ENCODE measurements around the gene RAP1GAP2.

The RAP1GAP2 gene

DNA sequence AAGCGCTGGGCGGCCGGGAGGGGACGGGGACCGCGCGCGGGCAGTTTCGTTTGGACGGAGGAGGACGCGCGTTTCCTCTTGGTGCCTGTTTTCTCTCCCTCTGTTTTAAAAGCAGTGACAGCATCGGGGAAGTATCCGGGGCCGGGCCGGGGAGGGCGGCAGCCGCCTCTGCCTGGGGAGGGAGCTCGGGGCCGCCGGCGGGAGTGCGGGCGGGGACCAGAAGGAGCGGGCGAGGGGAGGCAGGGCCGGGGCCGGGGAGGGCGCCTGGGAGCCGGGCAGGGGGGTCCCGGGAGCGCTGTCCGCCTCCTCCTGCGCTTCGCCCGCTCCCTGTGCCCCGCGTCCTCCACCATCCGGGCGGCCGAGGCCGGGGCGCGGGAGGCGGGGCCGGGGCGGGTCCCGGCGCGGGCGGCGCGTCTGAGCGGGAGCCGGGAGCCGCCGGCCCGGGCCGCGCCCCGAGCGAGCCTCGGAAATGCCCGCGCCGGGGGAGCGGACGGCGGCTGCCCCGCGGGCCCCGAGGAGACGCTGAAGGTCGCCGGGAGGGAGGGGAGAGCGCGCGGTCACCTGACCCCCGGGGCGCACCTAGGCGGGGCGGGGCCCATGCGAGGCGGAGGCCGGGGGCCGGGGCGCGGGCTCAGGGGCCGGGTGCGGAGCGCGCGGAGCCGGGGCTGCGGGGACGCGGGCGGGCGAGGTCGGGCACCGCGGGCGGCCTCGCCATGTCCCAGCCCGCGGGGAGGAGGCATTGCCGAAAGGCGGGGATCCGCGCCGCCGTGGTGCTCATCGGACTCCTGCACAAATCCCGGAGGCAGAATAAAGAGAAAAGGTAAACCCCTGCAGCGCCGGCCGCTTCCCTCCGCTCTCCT, 57.3 kb downstream of the RAP1GAP2 start:
- DNase-seq (ENCODE audit: low read depth) = no peak

DNA sequence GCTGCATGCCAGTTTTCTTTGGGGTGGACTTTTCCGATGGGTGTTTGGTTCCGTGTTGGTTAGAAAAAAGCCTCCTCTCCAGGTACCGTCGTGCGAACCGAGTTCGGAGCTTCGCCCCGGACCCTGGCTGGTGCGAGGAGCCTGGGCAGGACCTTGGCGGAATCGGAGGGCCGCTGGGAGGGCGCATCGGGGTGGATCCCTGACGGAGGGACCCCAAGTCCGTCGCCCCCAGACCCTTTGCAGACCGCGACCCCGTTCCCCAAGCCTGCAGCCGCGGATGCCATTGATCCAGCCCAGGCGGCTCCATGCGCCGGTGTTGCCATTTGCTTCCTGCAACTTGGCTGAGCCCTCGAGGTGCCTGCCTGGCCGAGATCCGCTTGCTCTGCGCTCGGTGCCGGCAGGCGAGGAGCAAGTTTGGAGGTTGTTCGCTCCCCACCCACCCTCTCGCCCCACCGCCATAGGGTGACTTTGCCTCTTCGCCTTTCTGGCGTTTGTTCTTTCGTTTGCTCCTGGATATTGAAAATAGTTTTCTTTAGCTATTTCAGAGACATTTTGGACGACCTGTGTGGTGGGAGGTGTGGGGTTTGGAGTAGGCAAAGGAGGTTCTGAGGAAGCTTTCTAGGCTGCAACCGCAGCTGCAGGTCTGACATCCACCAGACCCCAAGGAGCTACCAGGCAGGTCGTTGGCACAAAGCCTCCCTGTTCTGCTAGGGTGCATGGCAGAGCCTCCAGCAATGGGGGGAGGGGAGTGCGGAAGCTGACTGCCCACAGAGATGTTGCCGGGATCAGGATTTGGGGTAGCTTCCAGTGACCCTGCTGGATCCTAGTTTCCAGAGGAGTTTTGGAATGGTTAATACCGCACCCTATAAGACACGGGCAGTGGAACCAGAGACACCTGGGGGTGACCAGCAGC, 58.2 kb downstream of the RAP1GAP2 start:
- DNase-seq (ENCODE audit: low read depth) = no peak

DNA sequence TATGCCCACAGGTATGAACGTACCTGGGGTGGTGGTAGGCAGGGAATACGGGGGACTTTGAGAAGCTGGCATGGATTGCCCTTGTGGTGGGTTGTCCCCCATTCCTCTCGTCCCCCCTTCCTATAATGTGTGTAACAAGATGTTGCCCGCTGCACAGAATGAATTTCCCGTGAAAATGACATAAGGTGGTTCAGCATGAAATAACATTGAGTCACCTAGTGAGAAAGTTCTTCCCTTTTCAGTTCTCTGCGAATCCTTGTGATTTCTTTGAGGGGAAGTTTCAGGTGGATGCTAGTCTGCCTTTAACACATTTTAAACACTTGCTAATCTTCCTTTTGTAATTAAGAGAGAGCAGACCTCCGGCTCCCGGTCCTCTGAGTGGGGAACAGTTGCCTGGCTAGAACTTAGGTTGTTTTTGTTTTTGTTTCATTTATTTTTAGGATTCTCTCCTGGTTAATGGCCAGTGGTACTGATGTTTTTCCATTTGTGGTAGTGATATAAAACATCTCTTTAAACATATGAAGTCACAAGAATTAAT, 58.9 kb downstream of the RAP1GAP2 start:
- DNase-seq (ENCODE audit: low read depth) = no peak

DNA sequence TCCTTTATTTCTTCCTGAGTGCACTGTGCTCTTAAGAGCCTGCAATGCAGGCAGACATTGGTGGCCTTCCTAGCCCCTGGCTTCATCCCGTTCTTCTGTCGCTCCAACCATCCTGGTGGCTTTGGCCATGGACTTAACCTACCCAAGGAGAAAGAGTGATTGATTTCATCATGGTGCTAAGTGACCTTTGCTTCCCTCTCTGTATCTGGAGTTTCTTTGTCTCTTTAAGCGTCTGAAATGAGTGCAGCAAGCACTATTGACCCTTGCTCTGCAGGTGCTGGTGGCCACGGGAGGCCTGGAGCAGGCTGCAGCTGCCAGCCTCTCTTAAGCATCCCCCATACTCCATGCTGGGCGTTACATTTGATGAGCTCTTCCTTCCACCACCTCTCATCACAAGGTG, 60.5 kb downstream of the RAP1GAP2 start:
- DNase-seq (ENCODE audit: low read depth) = no peak

DNA sequence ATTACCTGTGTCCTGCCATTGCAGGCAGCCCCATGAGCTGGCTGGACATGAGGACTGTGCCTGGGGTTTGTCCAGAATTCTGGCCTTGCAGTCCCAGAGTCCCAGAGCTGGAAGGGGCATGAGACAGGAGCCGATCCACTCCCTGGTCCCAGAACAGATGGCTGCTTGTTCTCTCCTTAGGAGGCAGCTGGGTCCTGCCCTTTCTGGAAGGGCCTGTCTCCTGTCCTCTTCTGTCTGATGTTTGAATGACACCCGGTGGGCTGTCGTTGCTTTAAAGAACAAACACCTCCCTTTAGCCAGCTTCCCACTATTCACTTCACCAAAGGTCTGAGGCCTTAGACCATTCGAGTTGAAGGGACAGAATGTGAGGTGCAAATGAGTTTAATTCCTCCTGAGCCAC, 63.8 kb downstream of the RAP1GAP2 start:
- no peak for DNase-seq (ENCODE audit: low read depth)

DNA sequence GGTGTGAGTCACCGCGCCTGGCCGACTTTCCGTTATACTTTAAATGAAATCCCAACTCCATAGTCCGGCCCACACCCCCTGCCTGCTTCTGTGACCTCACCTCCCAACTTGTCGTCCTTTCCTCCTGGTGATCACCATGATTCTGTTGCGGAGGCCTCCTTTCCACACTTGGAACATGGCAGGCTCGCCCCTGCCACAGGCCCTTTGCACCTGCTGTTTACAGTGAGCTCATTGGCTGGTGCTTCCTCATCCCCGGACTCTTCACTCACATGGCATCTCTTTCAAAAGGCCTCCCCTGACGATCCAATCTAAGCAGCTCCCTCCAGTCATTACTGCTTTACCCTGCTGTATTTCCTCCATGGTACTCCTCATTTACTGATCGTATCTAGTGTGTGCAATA, 64.6 kb downstream of the RAP1GAP2 start:
- no peak for DNase-seq (ENCODE audit: low read depth)

DNA sequence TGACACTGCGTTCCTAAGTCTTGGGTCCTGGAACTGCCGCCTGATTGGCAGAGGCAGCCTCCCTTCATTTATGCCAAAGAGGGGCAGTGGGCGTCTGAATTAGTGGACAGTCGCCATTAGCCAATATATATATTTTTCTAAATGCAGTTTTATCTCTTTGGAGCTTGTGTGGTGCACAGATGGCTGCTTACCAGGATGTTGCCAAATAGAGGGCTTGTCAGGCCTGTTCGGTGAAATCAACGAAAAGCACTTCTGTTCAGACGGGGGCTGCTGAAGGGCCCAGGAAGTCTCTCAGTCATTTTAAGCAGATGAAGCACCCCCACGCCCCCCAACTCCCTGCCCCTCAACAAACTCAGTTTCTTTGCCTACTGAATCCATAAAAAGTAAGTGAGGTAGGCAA, 66.0 kb downstream of the RAP1GAP2 start:
- DNase-seq (ENCODE audit: low read depth) = no peak

DNA sequence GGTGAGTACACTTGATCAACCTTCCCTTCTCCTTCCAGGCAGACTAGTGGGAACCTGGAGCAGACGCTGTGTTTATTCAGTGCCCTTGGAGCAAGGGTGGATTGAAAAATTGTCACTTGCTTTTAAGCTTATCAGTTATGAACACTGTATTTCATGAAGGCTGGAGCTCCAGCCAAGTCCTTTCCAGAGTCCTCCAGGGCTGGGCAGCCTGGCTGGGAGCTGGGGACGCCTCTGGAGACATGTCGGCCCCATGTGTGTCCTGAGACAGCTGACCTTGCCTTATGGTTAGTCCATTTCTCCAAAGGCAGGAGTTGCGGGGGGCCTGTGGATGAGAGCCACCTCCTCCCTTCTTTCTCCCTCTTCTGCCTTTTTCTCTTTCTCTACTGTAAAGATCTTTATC, 67.0 kb downstream of the RAP1GAP2 start:
- DNase-seq (ENCODE audit: low read depth) = no peak

DNA sequence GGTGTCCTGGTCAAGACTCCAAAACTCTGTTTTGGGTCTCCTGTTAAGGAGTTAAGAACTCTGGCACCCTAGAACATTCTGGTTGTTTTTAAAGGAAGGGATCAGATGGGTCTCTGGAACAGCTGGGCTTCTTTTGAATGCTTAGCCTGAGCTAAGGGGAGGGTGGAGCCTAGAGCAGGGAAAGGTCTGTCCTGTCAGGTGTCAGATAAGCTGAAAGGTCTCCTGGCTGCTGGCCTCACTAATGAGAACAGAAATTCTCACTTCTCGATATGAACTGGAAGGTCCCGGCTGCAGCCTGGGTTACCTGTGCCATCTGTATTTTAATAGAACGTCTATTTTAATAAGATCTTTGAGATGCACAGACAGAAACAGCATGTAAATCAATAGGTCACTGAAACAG, 69.0 kb downstream of the RAP1GAP2 start:
- DNase-seq (ENCODE audit: low read depth) = no peak

DNA sequence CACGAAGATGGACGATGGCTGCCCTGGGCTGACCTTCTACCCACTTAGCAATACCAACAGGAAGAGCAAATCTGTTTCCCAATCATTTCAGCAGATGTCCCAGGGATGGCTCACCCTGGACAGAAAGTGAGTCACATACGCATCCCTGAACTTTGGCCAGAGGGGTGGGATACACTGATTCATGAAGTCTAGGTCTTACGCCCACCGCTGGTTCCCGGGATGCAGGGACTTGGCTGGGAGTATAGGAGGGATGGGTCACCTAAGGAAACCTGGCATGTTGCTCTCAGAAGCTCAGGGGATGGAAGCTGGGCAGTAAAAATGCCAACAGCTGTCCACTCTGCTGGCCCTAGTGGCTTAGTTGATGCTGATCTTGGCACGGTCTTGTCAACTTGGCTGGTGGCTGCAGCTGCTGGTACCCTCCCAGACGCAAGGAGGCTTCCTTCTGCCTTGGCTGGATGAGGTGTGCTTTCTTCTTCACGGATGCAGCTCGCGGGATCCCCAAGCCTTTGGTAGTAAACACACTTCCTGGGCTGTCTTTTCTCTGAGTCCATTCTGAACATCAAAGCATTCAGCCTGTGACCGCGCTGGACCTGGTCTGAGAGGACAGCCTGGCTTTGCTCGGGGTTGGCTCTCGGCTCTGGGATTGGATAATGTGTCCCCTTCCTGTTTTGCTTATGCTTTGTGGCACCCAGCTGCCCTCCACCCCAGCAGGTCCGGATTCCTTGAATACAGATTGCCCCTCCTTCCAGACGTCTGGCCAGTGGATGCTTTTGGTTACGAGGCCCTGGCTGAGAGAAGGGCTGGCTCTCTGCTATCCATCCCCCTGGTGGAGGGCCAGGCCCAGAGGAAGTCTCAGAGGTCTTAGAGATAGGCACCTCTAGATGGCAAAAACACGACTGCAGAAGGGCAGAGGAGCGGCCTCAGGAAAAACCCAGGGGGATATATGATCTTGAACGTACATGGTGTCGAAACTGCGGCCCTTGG, 71.5 kb downstream of the RAP1GAP2 start:
- DNase-seq (ENCODE audit: low read depth) = no peak

DNA sequence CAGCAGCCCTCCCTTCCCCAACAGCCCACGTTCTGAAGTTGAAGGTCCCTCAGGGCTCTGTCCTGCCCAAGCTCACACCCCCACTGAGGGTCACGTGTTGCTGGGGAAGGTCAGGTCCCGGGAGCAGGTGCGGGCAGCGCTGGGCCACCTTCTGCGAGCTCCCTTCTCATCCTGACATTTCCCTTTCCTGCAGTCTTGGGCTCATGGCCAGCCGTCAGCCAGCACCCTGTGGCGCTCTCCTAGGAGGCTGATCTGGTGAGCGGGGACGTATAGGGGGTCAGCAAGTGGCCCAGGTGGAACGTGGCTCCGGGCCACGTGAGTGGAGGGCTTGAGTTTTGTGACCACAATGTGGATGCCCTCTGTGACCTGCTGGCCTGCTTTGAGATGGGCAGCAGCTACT, 73.4 kb downstream of the RAP1GAP2 start:
- DNase-seq (ENCODE audit: low read depth) = no peak

DNA sequence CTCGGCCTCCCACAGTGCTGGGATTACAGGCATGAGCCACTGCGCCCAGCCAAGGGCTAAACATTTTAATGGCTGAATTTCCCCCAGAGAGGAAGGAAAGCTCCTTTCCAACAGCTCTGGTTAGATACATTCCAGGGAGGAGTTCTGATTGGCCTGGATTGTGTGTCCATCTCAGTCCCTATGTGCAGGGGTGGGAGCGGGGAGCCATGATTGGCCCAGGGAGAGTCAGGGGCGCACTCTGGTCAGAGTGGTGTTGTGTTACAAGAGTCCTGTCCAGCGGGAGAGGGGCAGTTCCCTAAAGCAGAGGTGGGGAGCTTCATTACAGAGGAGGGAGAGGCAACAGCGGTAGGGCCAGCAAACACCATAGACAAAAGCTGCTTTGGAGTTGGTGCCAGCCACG, 75.0 kb downstream of the RAP1GAP2 start:
- DNase-seq (ENCODE audit: low read depth) = no peak

DNA sequence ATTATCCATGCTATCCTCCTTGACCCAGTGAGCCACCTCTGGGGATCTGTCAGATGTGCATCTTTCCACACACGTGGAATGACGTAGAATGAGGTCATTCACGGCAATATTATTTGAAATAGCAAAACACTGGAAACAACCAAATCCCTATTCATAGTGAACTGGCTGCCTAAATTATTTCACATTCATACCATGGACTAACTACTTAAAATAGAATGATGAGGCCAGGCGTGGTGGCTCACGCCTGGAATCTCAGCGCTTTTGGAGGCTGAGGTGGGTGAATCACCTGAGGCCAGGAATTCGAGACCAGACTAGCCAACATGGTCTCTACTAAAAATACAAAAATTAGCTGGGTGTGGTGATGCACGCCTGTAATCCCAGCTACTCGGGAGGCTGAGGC, 75.5 kb downstream of the RAP1GAP2 start:
- no peak for DNase-seq (ENCODE audit: low read depth)

DNA sequence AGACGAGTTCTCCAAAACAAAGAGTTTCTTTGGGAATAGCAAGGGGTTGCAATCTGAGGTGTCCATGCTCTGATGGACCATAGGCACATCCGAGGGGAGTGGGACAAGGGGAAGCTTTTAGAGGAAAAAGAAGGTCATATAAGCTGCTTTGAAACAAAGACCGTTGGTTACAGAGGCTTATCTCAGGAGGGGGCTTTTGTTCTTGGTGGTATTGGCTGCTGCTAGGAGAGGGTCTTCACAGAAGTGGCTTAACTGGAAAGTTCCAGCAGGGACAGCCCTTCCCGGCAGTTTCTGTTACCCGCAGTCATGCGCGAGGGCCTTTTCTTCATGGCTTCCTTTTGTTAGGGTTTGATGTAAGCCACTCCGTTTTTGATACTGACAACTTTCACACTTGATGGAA, 76.0 kb downstream of the RAP1GAP2 start:
- no peak for DNase-seq (ENCODE audit: low read depth)

DNA sequence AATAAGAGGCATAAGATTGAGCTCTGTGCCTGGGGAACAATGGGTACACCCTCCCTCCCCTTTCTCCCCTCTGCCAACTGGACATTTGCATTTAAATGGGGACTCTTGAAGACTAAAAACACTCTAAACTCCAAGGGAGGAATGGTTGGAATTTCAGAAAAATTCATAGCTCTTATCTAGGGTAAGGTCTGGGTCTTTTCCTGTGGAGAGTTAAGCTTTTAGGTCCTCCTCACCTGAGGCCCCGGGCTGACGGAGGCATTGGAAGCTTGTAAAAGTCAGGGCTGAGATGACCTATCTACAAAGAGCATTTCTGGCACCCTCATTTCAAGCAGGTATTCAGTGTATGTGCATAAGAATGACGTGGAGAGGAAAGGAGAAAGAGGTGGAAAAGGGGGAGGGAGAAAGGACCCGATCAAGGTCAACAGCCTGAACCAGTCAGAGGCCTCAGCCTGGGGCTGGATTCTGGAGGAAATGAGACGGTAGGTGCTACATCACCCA, 78.0 kb downstream of the RAP1GAP2 start:
- DNase-seq (ENCODE audit: low read depth) = no peak

DNA sequence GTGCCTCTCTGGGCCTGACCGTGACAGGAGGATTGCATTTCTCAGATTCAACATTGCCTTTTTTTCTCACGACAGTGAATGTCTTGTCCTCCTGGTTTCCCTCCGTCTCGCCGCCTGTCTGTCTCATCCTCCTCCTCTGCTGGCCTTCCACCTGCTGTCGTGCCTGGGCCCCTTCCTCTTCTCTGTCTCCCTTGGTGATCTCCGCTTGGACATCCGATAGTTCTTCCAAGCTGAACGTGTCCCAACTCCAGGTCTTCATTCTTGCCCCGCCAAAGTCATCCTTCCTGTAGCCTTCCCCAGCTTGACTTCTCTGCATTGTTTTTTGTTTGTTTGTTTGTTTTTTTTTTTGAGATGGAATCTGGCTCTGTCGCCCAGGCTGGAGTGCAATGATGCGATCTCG, 79.4 kb downstream of the RAP1GAP2 start:
- DNase-seq (ENCODE audit: low read depth) = no peak

DNA sequence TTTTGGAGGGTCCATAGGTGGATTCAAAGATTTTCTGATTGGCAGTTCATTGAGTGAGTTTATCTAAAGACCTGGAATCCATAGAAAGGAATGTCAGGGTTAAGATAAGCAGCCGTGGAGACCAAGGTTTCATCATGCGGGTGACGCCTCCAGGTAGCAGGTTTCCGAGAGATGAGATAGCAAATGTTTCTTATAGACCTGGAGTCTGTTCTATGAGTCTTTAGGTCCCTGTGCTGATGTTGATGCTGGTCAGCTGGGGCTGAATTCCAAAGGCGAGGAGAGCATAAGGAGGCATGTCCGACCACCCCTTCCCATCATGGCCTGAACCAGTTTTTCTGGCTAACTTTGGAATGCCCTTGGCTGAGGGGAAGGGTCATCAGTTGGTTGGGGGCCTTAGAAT, 80.2 kb downstream of the RAP1GAP2 start:
- no peak for DNase-seq (ENCODE audit: low read depth)

DNA sequence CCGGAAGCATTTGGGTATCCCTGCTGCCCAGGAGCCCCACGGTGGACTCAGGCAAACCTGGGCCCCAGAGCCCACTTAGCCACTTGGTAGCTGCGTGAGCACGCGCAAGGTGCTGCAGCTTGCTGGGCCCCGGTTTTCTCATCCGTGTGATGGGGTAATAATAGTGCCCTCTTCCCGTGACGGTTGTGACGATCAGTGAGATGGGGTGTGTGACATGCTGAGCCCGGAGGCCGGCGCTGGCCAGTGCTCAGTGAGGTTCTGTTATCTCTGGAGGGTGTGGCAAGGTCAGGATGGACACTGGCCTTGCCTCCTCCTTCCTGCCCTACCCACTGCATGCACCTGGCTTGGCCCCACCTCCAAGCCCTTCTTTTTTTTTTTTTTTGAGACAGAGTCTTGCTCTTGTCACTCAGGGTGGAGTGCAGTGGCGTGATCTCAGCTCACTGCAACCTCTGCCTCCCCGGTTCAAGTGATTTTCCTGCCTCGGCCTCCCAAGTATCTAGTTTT, 82.6 kb downstream of the RAP1GAP2 start:
- no peak for DNase-seq (ENCODE audit: low read depth)

DNA sequence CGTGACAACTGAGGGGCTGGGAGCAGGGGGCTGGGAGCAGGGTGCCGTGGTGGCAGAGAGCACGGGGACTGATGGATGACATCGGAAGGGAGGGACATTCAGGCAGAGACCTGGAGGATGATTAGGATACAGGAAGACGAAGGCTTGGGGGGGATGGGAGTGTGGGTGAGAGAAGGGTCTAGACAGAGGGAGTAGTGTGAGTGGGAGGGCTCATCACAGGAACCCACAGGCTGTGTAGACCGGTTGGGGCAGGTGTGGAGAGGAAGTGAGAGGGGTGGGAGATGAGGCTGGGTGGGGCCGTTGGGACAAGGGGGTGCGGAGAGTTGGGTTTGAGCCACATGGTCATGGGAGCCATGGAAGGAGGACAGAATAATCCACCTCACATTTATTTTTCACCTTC, 83.8 kb downstream of the RAP1GAP2 start:
- DNase-seq (ENCODE audit: low read depth) = no peak

DNA sequence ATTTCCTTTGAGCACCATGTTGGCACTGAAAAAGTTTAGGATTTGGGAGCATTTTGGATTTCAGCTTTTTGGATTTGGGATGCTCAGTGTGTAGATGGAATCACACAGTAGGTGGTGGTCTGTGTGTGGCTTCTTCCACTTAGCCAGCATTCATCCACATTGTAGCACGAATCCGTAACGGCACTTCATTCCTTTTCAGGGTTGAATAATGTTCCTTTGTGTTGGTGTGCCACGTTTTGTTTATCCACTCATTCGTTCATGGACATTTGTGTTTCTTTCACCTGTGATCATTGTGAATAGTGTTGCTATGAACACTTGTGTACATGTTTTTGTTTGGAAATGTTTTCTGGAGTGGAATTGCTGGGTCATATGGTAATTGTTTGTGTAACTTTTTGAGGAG, 85.1 kb downstream of the RAP1GAP2 start:
- DNase-seq (ENCODE audit: low read depth) = no peak

DNA sequence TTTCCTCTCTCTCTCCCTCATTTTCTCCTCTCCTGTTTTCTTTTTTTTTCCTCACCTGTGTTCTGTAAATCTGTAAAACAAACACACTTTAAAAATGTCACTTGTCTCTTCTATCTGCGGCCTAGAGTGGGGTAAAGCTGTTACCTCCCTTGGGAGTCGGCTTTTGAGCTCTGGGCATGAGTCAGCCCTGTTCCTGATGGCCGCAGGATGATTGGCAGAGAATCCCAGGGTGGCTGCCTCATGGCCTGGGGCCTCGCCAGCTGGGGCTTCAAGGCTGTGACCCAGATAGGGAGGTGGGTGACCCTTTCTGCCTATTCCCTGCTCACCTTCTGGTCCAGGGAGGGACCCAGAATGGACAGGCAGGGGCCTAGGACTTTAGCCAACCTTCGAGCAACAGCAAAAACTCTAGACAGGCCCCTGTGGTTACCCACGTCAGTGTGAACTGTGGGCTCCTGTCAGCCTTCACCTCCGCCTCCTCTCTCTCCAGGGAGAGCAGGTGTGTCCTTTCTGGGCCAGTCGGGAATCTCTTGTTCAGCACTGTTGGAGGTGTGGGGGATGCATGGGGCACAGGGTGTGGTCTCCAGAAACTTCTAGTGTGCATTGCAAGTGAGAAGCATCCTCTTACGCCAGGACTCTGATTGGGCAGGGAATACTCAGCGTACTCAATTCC, 87.4 kb downstream of the RAP1GAP2 start:
- DNase-seq (ENCODE audit: low read depth) = no peak

All from stimulated activated CD8-positive, alpha-beta memory T cell treated with anti-CD3 and anti-CD28 coated beads, Interleukin-12 subunit alpha, Interleukin-12 subunit beta, amount 100 ng/mL, for 1 hour (primary cell).